SW 1271 (cell line): Measurements from ENCODE around the gene AIF1L.

Experiments used
- DNase-seq, 2 experiments: peaks; one replicate each; lab custom pipeline; 2025; lab: John Stamatoyannopoulos, UW

AIF1L gene

DNA sequence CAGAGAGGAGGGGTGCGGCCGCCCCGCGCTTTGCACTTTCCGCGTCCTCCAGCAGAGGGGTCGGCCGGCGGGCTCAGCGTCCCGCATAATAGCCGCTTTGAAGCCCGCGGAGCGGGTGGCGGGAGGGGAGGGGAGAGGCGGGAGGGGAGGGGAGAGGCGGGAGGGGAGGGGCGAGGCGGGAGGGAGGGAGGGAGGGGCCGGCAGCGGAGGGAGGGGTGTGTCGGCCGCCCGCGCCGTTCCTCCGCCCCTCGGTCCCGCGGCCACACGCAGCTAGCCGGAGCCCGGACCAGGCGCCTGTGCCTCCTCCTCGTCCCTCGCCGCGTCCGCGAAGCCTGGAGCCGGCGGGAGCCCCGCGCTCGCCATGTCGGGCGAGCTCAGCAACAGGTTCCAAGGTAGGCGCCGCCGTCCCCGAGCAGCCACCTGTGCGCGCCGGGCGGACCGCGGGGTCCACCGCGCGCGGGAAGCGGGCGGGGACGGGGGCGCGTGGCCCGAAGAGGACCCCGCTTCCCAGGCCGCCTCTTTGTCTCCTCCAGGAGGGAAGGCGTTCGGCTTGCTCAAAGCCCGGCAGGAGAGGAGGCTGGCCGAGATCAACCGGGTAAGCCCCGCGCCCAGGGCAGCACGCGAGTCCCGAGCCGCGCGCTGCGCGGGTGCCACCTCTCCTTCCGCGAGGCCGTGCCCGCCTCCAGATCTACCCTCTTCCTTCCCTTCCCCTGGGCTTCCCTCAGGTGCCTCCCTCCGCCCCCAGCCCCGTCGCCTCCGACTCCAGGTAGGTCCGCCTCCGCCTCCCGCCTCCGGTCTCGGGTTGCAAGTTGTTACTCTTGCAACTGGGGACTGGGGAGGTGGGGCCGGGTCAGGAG, at the start of gene AIF1L:
Gene AIF1L, plus strand, starts transcription at position 263 of the 857 bp plus-strand sequence. Its CDS starts 99 bp downstream, at position 362.
- peak in 1 of 2 experiments; percentile 14 for DNase-seq

DNA sequence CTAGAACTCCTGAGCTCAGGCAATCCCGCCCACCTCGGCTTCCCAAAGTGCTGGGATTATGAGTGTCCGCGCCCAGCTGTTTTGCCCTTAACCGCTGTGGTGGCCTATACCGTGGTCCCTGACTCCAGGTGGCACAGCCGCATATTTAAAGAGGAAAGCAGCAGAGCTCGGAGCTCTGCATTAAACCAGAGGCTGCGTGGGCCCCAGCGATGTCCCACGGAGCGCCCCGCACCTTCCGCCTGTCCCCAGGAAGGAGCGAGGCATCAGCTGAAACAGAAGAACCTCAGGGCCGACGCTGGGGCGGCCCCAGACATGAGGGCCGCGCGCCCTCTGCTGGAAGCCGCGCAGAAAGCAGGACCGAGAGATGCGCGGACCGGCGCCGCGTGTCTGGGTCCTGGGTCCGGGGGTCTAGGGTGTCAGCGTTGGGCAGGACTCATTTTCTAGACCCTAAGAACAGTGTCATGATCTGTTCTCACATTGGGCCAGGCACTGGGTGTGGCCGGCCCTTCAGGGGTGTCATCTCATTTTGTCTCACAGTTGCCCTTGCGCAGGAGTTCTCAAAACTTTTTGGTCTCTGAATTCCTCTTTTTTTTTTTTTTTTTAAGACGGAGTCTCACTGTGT, 49.6 kb upstream of the AIF1L start:
- DNase-seq, result peak in 1 of 2 experiments; percentile 62

DNA sequence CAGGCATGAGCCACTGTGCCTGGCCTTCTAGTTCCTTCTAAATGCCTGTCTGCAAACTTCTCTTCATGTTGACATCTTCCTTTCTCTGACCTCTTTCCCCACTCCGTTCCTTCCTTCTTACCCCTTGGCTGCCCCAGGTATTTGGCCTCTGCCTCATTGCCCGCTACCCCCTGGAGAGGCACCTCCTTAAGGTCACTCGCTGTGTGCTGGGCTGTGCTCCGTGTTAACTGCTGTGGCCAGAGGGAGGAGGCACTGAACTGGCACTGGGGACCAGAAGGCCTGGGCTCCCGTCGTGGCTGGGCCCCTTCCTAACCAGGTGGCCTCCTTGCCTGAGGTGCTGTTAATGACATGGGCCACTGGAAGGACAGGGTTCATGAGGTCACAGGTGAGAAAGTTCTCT, 48.0 kb upstream of the AIF1L start:
- no peak for DNase-seq

DNA sequence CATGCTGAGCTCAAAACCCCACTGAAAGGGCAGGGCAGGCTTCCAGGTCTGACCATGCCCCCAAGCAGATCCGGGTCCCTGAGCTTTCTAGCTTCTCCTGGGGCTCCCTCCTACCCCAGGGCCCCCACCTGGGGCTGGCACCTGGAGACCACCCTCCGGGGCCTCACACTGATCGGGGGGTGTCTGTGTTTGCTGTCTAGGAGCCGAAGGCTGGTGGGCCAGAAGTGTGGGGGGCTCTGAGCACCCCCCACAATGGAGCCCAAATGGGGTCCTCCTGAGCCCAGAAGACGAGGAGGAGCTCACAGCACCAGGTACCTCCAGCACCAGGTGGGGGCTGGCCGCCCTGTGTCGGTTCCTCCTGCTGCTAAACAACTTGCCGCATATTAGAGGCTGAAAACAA, 47.5 kb upstream of the AIF1L start:
- no peak for DNase-seq

DNA sequence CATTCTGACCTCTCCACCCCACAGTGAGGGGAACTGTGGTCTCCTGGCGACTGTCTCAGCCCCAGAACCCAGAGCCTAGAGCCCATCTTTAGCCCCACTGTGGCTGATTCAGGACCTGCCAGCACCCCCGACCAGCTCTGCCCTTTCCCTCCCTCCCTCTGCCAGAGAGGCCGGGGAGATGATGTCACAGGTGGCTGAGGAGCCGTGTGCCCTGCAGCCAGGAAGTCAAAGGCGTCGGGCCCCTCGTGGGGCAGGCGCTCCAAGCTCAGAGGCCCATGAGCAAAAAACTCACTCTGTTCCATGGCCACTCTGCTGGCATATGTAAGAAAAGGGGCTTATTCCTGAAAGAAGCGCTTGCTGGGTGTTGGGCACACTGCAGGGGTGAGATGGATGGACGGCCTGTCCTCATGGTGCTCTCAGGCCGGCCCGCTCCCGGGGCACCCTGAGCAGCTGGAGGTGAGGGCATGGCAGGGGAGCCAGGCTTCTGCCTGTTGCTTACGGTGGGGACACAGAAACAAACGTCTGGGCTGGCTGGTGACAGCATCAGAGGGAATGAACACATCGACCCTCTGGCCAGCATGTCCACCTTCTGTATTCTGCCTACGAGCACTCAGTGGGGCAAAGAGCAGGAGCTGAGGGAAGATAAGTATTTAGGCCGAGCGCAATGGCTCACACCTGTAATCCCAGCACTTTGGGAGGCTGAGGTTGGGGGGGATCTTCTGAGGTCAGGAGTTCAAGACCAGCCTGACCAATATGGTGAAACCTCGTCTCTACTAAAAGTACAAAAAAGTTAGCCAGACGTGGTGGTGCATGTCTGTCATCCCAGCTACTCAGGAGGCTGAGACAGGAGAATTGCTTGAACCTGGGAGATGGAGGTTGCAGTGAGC, 46.3 kb upstream of the AIF1L start:
- no peak for DNase-seq

DNA sequence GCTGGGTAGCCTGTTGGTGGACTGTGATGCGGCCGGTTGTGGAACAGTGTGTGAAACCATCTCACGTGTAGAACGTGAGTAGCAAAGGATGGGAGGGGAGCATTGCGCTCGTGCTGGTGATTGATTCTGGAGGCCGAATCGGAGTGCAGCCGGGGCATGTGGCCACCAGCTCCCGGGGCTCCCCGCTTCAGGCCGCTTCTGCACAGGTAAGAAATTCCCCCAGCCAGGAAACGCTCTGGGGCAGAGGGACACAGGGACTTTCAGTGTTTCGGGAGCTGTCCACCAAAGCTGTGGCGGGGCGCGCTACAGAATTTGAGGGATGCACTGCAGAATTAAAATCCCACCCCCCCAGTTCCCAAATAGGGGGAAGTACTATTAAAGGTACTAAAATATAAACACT, 45.5 kb upstream of the AIF1L start:
- DNase-seq, result no peak

DNA sequence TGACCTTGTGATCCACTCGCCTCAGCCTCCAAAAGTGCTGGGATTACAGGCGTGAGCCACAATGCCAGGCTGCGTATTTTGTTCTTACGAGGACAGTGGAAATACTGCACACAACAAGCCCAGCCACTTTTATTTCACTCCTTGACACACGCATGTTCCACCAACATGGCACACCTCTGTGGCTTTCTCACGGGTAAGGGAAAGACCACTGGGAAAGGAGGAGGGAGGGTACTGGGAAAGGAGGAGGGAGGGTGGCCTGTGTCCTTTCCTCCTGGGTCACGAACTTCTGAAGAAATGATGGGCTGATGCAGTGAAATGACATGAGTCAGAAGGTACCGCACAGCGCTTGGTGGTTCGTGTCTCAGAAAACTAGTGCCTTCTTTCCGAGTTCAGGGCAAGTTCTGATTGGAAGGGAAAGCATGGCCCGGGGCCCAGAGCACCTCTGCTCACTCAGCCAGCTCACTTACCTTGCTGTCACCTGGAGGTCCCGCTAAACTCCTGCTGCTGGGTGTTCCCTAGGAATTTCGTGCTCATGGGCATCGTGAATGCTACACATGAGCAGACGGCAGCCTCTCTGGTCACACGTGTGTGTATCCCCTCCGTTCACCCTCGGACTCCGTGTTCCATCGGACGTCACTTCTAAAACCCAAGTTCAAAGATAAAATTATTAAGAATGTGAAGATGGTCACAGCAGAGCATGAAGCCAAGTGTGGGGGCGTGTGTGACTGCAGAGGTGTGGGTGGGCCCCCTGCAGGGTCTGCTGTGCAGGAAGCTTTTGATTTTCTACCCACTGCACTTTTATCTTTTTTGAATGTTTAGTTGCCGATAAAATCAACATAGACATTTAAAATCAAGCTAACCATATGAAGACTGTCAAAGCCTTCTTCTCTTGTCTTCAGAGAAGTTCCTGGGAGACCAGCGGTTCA, 44.5 kb upstream of the AIF1L start:
- no peak for DNase-seq

DNA sequence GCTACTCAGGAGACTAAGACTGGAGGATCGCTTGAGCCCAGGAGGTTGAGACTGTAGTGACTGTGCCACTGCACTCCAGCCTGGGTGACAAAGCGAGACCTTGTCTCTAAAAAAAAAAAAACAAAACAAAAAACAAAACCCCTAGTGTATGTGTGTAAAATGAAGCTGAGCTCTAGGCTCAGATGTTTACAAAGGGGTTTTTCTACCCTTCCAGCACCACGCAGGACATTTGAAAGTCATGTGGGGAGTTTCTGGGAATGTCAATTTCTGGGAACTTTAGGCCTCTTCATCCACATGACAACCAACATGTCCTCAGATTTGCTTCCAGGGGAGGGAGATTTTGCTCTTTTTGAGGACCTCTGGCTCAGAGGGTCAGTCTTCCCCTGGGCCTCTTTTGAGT, 42.4 kb upstream of the AIF1L start:
- DNase-seq, result no peak

DNA sequence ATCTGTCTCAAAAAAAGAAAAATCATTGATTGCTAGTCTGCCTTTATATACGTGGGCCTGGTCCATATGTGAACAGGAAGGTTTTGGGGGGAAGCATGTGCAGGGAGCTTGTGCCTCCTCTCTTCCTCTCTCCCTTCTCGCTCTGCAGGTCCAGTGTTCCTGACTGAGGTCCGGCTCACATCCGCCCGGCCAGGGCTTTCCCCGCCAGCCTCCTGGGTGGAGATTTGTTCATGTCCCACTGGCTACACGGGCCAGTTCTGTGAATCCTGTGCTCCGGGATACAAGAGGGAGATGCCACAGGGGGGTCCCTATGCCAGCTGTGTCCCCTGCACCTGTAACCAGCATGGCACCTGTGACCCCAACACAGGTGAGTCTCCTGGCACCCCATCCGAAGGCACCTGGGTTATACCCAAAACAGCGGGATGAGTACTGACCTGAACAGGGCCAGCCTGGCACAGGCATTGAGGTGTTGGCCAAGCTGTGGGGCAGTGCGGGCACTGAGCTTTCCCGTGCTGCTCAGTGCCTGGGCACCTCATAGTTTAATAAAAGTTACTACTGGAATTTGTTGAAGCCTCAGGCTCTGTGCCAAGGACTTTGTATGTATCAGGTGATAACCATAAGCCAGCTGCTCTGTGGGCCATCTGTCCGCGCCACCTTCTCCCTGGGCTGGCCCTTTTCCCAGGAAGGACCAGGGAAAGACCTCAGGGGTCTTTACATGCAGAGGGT, 39.4 kb upstream of the AIF1L start:
- DNase-seq, result no peak

DNA sequence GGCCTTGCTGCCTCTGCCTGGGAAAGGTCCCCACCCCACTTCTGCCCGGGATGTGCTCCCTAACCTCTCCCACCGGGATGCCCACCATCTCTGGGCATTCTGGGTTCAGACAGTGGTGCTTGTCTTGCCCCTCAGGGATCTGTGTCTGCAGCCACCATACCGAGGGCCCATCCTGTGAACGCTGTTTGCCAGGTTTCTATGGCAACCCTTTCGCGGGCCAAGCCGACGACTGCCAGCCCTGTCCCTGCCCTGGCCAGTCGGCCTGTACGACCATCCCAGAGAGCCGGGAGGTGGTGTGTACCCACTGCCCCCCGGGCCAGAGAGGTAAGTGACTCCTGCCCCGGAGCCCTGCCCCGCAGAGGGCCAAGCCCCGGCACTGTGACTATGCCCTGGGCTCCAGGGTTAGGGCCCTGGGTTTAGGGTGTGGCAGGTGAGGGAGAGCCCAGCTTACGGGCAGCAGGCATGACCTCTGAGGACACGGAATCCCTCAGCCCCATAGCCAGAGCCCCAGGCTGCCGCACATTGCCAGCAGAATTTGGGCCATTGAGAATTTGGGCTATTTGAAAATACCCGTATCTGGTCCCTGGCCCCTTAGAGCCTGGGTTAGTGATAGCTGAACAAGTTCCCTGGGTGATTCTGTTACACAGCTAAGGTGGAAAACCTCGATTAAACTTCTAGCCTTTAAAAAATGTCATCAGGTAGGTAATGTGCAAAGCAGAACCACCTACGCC, 35.3 kb upstream of the AIF1L start:
- no peak for DNase-seq

DNA sequence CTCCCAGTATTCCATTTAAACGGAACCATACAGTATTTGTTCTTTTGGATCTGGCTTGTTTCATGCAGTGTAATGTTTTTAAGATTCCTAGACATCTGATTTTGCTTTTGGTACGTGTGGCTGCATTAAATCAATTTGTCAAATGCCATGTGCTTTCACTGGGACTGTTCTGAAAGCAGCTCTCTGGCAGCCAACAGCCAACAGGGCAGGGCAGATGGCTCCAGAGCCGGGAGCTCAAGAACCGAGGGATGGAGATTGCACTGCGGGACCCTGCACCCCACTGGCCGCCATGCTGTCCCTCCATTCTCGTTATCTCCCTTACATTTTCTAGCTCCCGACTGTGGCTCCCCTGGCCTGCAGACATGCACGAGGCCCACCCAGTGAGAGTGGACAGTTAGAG, 33.4 kb upstream of the AIF1L start:
- DNase-seq, result no peak

DNA sequence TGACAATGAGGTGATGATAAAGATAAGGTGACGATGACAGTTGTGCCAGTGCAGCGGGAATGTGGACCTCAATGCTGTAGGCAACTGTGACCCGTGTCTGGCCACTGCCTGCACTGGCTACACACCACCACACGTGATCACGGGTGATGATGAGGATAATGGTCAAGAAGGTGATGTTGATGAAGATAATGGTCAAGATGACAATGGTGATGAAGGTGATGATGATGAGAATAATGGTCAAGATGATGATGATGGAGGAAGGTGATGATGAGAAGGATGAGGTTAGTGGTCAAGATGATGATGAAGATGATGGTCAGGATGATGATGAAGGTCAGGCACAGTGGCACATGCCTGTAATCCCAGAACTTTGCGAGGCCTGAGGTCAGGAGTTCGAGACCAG, 30.7 kb upstream of the AIF1L start:
- no peak for DNase-seq

DNA sequence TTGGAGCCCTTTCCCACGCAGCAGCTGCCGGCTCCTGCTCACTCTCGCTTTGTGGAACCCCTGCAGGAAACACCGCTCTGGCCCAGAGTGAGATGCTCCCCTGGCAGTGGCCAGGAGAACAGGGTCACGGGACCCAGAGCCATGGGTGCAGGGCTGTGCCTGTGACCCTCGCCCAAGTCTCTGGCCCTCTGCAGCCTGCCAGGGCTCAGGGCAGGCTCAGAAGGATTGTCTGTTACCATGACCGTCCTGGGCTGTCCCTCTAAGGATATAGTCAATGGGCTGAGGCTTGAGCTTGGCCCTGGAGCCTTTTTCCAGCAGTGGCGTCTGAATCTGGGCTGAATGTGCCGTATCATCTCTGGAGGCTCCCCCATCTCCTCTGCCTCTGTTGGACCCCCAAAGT, 28.7 kb upstream of the AIF1L start:
- DNase-seq, result no peak

DNA sequence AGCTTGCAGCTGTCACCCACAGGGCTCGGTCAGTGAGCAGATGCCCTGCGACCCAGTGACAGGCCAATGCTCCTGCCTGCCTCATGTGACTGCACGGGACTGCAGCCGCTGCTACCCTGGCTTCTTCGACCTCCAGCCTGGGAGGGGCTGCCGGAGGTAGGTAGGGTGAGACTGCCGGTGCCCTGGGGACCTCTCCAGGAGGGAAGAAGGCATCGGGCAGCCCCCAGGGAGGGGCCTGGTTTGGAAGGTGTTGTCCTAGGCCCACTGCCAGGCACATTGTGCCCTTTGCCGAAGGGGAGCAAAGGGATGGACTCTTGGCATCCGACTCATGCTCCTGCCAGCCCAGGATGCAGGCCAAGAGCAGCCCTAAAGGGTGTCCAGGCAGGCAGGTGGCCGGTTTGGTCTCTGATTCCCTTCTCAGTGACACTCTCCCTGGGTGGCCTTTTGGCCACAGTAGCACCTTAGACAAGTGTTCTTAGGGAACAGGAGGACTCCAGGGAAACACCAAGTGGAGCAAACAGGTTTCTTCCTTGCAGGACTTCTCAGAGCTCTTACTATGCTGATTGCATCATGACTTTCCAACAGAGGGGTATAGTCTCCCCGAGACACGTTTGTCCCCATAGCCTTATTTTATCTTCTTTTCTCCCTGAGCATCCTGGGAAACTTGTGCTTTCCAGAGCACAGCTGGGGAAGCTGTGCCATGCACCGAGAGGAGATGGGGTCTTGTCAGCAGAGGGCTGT, 28.1 kb upstream of the AIF1L start:
- no peak for DNase-seq

DNA sequence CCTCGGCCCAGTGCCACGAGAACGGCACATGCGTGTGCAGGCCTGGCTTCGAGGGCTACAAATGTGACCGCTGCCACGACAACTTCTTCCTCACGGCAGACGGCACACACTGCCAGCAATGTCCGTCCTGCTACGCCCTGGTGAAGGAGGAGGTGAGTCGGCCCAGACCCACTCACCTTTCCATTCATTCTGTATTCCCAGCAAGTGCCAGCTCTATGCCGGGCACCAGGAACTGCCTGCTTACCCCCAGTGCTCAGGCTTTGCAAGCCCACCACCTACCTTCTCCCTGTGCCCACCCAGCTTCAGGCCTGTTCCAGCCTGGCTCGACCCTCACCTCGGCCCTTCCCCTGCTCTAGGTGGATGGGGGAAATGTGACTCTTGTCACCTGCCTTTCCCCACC, 26.6 kb upstream of the AIF1L start:
- DNase-seq, result no peak

DNA sequence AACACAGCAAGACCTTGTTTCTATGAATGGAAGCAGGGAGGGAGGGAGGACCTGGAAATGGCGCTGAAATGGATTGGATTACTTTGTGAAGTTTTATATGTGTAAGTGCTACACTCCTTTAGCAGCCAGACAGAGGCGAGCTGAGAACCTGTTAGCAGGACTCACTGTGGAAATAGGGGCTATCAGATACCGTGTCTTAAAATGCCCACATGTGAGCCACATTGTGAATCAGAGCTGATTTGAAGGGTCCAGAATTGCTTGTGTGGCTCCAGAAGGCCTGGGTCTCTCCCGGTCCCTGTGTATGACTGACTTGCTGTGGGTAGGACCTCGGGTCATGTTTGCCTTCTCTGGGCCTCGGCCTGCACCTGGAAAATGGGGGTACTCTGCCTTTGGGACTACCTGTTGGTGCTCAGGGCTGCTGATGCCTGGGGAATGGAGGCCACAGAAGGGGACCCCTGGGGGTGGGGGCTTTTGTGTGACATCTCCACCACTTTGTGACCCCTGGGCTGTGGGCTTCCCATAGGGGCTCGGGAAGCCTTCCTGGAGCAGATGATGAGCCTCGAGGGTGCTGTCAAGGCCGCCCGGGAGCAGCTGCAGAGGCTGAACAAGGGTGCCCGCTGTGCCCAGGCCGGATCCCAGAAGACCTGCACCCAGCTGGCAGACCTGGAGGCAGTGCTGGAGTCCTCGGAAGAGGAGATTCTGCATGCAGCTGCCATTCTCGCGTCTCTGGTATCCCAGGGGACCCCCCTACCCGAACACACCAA, 24.0 kb upstream of the AIF1L start:
- DNase-seq, result no peak

DNA sequence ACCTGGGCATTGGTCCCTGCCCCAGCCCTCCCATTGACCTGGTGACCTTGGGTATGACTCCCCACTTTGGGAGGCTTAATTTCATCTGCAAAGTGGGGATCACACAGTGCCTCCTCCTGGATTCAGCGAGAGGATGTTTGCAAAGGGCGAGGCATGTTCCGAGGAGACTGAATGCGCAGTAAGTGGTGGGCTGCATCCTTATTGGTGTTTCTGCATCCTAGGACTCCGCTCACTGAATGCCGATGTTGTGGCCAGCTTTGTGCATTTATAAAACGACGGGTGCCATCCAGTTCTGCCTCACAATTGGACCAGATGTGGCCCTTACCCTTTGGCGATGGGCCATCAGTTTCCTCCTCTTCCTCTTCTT, 23.5 kb upstream of the AIF1L start:
- DNase-seq, result no peak

DNA sequence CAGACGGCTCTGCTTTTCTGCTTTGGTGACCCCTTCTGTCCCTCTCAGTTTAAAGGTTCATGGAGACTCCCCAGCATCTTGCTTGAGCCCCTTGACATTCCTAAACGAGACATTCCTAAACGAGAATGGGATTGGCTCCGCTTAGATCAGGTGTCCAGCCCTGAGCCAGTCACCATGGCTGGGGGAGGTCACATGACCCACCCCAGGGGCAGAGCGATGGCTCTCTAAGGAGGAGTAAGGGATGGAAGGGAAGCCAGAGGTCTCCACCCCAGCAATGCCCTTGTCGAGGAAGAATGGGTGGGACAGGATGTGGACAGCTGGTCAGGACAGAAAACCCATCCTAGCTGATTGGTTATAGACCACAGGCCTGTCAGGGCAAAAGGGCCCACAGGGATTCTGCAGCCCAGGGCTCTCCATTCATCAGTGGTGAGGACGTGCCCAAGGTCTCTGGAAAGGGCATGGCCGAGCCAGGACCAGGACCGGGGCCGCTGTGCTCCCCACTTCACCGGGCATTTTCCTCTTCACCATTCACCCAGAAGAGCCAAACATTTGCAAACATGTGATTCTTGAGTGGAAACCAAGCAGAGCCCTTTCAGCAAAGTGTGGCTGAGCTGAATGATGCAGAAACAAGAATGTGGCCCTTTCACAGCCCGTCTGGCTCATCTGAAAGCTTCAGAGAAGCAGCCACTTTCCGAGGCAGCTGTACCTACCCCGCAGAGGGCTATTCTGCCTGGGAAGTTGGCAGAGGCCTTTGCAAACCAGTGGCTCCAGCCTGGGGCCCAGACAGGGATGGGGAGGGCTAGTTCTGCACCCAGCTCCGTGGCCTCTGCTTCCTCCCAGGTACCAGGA, 19.8 kb upstream of the AIF1L start:
- DNase-seq, result no peak
